Astrocyte (in vitro differentiated cells and primary cell): ENCODE results near the gene KHK.

Experiments used
- CTCF ChIP-seq: IDR thresholded peaks from 2 replicates; pipeline ENCODE4 v1.5.1; 2011; ENCODE audit warnings: low read depth, mild to moderate bottlenecking, inconsistent platforms, low read length, moderate library complexity; ENCODE audit not compliant: insufficient read depth
- EZH2 ChIP-seq: IDR thresholded peaks from 2 replicates; pipeline ENCODE4 v1.6.1; 2012; ENCODE audit warnings: mild to moderate bottlenecking, low read length, inconsistent platforms; ENCODE audit not compliant: insufficient read depth

- TF ChIP-seq EZH2 (no peak), CTCF (no peak)
These were observed 6.3 kb downstream of the KHK start for GRCh38 chr2:27092696-27093429.
